Astrocyte of the spinal cord (primary cell): ENCODE results near the gene PRSS50.

Experiments used
- DNase-seq: peaks from one replicate; pipeline ENCODE4 v3.0.0; 2011; ENCODE audit warnings: low read depth, low spot score
- H3K4me3 ChIP-seq: 2 replicates; pipeline ENCODE4 v1.5.1; 2011; ENCODE audit warnings: low read depth, mild to moderate bottlenecking, low read length, moderate library complexity
- CTCF ChIP-seq: IDR thresholded peaks from 2 replicates; pipeline ENCODE4 v1.5.1; 2012; ENCODE audit warnings: low read depth, mild to moderate bottlenecking, low read length, inconsistent platforms
- in situ Hi-C: cut with HindIII; loops from 2 replicates; pipeline ENCODE4 v1.10.0; 2017; ENCODE audit warnings: low sequenced_read_pairs

Gene PRSS50

GRCh38 chr3:46703013-46703520 lies 14.6 kb downstream of the PRSS50 start:
- no peak for DNase-seq
- no peak for TF ChIP-seq CTCF
- no peak overlapping the region for H3K4me3 ChIP-seq
- in situ Hi-C loops, result no loop called here

- no peak overlapping the region for H3K4me3 ChIP-seq
- in situ Hi-C loops, result no loop called here
- no peak for TF ChIP-seq CTCF
- no peak for DNase-seq
Observed at GRCh38 chr3:46702246-46703012, 15.2 kb downstream of the PRSS50 start.

GRCh38 chr3:46701181-46701939 lies 16.3 kb downstream of the PRSS50 start, which contains the start of gene TMIE:
Gene TMIE (plus strand): TSS chr3:46701392. CDS start chr3:46701488, 96 bp downstream.
- DNase-seq, result no peak
- H3K4me3 ChIP-seq, result no peak within 1 kb of the TSS
- in situ Hi-C loops, result no loop called here
- TF ChIP-seq CTCF, result no peak

GRCh38 chr3:46700772-46701171 lies 16.9 kb downstream of the PRSS50 start:
- in situ Hi-C loops, result no loop called here
- no peak overlapping the region for H3K4me3 ChIP-seq
- no peak for TF ChIP-seq CTCF
- DNase-seq, result no peak

GRCh38 chr3:46699676-46700523 lies 17.8 kb downstream of the PRSS50 start:
- in situ Hi-C loops, result no loop called here
- H3K4me3 ChIP-seq, result no peak overlapping the region
- no peak for TF ChIP-seq CTCF
- no peak for DNase-seq
